GM21619 (cell line): ENCODE data around the gene DNAJB1.

Experiments used
- ATAC-seq: cut with Tn5 transposase; IDR thresholded peaks from one replicate; pipeline ENCODE4 v1.9.1; 2021; ENCODE audit not compliant: unreplicated experiment

DNAJB1 gene

GRCh38 chr19:14496834-14497227 lies 21.4 kb downstream of the DNAJB1 start:
- no peak for ATAC-seq

GRCh38 chr19:14496029-14496833 lies 22.0 kb downstream of the DNAJB1 start, which contains the start of gene GIPC1:
TSS of gene GIPC1 (minus strand) at chr19:14496127. CDS start at chr19:14482976, 13,151 bp downstream.
- ATAC-seq = peak; percentile 67

GRCh38 chr19:14495672-14496028 lies 22.5 kb downstream of the DNAJB1 start:
- ATAC-seq = peak; percentile 28

GRCh38 chr19:14494910-14495671 lies 23.1 kb downstream of the DNAJB1 start:
- ATAC-seq = no peak

- no peak for ATAC-seq
Observed at GRCh38 chr19:14494411-14494810, 23.8 kb downstream of the DNAJB1 start.

GRCh38 chr19:14492756-14493337 lies 25.4 kb downstream of the DNAJB1 start:
- ATAC-seq = no peak

GRCh38 chr19:14487370-14488125 lies 30.6 kb downstream of the DNAJB1 start:
- ATAC-seq = no peak

- ATAC-seq = no peak
Observed at GRCh38 chr19:14482172-14482941, 35.8 kb downstream of the DNAJB1 start.

- no peak for ATAC-seq
Observed at GRCh38 chr19:14480700-14481079, 37.5 kb downstream of the DNAJB1 start.

- ATAC-seq = no peak
Observed at GRCh38 chr19:14479975-14480699, 38.1 kb downstream of the DNAJB1 start.

- no peak for ATAC-seq
Observed at GRCh38 chr19:14479309-14479974, 38.8 kb downstream of the DNAJB1 start.

GRCh38 chr19:14478113-14478545 lies 40.1 kb downstream of the DNAJB1 start:
- ATAC-seq = no peak

- ATAC-seq = no peak
Observed at GRCh38 chr19:14477418-14478112, 40.6 kb downstream of the DNAJB1 start.

- no peak for ATAC-seq
Observed at GRCh38 chr19:14476673-14477401, 41.4 kb downstream of the DNAJB1 start.

GRCh38 chr19:14476327-14476672 lies 41.9 kb downstream of the DNAJB1 start:
- no peak for ATAC-seq

- ATAC-seq = no peak
Observed at GRCh38 chr19:14475251-14476073, 42.7 kb downstream of the DNAJB1 start, which contains the start of gene PTGER1. TSS of gene PTGER1 (minus strand) at chr19:14475354. CDS start at chr19:14474320, 1,034 bp downstream.

- ATAC-seq = no peak
Observed at GRCh38 chr19:14474827-14475226, 43.4 kb downstream of the DNAJB1 start.
